ENCODE data around the gene CCDC15.

GRCh38 chr11:125036933-125037332 is 82.9 kb downstream of the CCDC15 start:
- TF ChIP-seq MEIS1 (CRISPR knock-in tag; IDR thresholded peaks at IDR 0.05; ENCODE audit: borderline replicate concordance) (no peak), CTCF (tag by site-specific recombination; IDR thresholded peaks at IDR 0.05) (no peak), ZNF768 (tag by site-specific recombination; IDR thresholded peaks at IDR 0.05) (no peak), ZNF140 (tag by site-specific recombination; IDR thresholded peaks at IDR 0.05) (no peak), ZNF792 (tag by site-specific recombination; IDR thresholded peaks at IDR 0.05) (no peak), REST (tag by site-specific recombination; IDR thresholded peaks at IDR 0.05) (no peak), ZNF426 (tag by site-specific recombination; IDR thresholded peaks at IDR 0.05) (no peak), YY1 (tag by site-specific recombination; IDR thresholded peaks at IDR 0.05) (no peak), MZF1 (tag by site-specific recombination; IDR thresholded peaks at IDR 0.05; ENCODE audit: borderline replicate concordance) (no peak), ZNF366 (tag by site-specific recombination; conservative IDR thresholded peaks at IDR 0.05) (no peak)
- TF ChIP-seq, protein P1, sequence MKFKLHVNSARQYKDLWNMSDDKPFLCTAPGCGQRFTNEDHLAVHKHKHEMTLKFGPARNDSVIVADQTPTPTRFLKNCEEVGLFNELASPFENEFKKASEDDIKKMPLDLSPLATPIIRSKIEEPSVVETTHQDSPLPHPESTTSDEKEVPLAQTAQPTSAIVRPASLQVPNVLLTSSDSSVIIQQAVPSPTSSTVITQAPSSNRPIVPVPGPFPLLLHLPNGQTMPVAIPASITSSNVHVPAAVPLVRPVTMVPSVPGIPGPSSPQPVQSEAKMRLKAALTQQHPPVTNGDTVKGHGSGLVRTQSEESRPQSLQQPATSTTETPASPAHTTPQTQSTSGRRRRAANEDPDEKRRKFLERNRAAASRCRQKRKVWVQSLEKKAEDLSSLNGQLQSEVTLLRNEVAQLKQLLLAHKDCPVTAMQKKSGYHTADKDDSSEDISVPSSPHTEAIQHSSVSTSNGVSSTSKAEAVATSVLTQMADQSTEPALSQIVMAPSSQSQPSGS (tag by site-specific recombination; IDR thresholded peaks at IDR 0.05; ENCODE audit: low read depth): no peak
- TF ChIP-seq, protein P2, sequence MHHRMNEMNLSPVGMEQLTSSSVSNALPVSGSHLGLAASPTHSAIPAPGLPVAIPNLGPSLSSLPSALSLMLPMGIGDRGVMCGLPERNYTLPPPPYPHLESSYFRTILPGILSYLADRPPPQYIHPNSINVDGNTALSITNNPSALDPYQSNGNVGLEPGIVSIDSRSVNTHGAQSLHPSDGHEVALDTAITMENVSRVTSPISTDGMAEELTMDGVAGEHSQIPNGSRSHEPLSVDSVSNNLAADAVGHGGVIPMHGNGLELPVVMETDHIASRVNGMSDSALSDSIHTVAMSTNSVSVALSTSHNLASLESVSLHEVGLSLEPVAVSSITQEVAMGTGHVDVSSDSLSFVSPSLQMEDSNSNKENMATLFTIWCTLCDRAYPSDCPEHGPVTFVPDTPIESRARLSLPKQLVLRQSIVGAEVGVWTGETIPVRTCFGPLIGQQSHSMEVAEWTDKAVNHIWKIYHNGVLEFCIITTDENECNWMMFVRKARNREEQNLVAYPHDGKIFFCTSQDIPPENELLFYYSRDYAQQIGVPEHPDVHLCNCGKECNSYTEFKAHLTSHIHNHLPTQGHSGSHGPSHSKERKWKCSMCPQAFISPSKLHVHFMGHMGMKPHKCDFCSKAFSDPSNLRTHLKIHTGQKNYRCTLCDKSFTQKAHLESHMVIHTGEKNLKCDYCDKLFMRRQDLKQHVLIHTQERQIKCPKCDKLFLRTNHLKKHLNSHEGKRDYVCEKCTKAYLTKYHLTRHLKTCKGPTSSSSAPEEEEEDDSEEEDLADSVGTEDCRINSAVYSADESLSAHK (tag by site-specific recombination; IDR thresholded peaks at IDR 0.05): no peak

All from HEK293 (cell line).